Measurements from ENCODE around the gene COBL.
"Not testable (repeated sequence)": the region's sequence is repeated elsewhere in the genome, so short reads cannot be mapped to it uniquely, and the experiment has no call there.

The COBL gene

DNA sequence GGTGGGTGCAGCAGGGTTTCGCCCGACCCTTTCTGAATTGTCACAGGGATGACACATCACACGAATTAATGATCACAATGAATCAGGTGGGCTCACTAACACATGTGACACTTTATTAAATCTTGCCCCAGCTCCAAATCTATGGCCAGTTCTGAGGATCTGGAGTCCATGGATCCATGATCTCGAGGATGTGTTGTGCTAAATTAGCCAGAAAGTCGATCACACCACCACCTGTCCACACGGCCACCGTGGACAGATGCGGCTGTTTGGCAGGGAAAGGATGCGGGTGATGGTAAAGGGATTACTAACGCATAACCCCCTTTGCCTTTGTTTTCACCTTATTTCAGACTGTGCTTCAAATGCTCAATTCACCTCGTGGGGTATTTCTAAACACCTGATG, 96.4 kb downstream of the COBL start:
- TF ChIP-seq, protein P1, sequence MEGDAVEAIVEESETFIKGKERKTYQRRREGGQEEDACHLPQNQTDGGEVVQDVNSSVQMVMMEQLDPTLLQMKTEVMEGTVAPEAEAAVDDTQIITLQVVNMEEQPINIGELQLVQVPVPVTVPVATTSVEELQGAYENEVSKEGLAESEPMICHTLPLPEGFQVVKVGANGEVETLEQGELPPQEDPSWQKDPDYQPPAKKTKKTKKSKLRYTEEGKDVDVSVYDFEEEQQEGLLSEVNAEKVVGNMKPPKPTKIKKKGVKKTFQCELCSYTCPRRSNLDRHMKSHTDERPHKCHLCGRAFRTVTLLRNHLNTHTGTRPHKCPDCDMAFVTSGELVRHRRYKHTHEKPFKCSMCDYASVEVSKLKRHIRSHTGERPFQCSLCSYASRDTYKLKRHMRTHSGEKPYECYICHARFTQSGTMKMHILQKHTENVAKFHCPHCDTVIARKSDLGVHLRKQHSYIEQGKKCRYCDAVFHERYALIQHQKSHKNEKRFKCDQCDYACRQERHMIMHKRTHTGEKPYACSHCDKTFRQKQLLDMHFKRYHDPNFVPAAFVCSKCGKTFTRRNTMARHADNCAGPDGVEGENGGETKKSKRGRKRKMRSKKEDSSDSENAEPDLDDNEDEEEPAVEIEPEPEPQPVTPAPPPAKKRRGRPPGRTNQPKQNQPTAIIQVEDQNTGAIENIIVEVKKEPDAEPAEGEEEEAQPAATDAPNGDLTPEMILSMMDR (conservative IDR thresholded peaks at IDR 0.05): no peak
- H3K27ac ChIP-seq: no peak overlapping the region

DNA sequence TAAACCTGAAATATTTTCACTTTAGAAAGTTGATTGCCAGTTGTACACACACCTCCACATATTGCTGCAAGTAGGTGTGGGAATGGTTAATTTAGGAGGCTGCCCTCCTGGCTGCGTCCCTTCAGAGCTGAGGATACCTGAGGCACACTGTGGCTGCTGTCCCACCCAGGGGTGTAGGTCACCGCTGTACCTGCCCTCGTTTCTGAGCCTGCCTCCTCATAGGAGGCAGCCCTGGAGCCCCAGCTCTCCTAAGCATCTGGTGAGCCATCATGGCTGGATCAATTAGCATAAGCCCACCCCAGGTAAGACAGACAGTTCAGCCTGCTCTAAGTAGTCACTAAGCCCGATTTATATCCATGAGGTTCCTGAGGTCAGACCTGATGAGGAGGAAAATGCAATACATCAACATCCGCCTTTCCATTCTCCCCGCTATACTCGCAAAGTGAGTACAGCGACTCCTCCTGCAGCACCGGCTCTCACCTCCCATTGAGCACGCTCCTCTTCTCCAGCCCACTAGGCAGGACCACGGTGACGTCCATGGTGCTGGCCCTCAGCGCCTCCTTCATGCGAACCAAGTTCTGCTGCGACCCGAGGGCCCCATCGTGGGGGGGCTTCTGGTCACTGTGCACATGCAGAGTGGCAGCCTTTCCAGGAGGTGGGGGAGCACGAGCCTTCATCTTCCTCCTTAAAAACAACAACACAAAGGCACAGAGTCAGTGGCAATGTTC, 97.2 kb downstream of the COBL start:
- H3K27ac ChIP-seq: no peak overlapping the region
- TF ChIP-seq, protein P1 (conservative IDR thresholded peaks at IDR 0.05): no peak

DNA sequence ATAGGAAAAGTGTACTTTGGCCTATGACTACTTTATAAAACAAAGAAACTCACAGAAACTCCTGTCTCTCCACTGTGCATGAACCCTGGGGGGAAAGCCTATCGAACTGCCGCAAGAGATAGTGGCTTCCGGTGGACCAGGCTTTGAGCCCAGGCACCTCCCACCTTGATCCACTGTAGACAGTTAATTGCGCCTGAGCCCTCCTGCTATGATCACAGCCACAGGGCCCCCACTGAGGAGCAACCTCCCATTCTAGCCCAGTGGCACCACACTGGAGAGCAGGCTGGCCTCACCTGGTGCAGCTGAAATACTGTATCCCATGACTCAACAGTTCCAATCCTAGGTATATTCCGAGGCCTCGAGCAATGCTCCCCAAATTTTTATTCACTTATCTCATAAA, 98.8 kb downstream of the COBL start:
- TF ChIP-seq, protein P1 (conservative IDR thresholded peaks at IDR 0.05): no peak
- no peak overlapping the region for H3K27ac ChIP-seq

DNA sequence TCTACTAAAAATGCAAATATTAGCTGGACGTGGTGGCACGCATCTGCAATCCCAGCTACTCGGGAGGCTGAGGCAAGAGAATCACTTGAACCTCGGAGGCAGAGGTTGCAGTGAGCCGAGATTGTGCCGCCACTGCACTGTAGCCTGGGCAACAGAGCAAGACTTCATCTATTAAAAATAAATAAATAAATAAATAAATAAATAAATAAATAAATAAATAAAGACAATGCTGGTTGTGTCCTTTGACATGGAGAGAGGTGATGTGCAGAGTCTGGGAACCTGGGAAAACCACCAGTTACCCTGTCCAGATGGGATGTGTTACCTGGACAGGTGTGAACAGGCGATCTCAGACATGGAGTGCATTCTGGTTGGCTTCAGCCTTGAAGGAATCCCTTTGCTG, 102.5 kb downstream of the COBL start:
- TF ChIP-seq, protein P1 (conservative IDR thresholded peaks at IDR 0.05): no peak

DNA sequence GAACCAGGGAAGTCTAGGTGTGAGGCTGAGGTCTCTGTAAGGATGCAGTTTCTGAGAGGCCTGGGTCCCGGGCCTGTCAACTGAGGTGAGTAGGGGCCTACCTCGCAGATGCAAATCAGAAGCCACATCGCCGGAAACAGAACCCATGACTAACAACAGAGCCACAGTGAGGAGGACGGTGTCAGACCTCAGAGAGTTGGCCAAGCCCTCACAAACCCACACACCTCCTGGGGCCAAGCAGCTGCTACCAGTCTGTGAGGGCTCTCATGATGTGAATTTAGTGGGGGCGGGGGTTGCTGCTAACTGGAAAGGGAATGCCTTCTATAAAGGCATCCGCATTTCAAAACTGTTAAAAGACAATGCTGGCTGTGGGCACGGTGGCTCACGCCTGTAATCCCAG, 103.0 kb downstream of the COBL start:
- TF ChIP-seq, protein P1 (conservative IDR thresholded peaks at IDR 0.05): no peak
- H3K27ac ChIP-seq: no peak overlapping the region

More for the DNA sequence above, 102.5 kb downstream of the COBL start:
- H3K27ac ChIP-seq: no peak overlapping the region

DNA sequence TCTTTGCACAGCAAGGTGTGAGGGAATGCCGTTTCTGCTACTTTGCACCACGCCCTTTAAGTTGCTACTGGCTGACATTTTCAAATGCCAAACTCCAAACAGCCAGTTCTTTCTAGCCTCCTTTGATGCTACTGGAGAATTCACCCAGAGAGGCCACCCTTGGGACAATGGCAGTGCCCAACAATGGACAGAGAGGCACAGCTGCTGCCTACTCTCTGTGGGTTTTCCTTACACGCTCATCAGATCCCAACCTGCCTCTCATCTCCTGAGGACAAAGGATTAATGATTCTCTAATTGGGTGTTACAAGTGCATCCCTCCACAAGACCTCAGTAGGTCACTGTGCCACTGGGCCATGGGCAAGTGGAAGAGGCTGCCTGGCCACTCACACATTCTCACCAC, 105.8 kb downstream of the COBL start:
- no peak overlapping the region for H3K27ac ChIP-seq

DNA sequence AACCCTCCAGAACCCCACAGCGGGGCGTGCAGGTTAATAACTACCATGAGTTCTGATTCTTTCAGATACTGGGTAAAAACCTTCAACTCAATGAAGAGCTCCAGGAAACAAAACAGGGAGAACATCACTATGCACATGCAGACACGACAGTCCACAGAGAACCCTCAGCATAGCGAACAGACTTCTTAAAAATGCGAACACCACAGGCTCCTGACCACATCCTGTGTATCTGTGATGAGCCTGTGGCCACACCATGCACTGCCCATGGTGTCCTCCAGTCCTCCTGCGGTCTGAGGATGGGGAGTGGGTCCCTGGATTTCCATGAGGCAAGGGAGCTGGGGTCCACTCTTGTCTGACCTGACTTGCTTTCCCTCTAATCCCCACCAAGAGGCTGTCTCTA, 107.2 kb downstream of the COBL start:
- TF ChIP-seq, protein P1 (conservative IDR thresholded peaks at IDR 0.05): no peak
- H3K27ac ChIP-seq: no peak overlapping the region

More for the DNA sequence above, 105.8 kb downstream of the COBL start:
- TF ChIP-seq, protein P1 (conservative IDR thresholded peaks at IDR 0.05): no peak

DNA sequence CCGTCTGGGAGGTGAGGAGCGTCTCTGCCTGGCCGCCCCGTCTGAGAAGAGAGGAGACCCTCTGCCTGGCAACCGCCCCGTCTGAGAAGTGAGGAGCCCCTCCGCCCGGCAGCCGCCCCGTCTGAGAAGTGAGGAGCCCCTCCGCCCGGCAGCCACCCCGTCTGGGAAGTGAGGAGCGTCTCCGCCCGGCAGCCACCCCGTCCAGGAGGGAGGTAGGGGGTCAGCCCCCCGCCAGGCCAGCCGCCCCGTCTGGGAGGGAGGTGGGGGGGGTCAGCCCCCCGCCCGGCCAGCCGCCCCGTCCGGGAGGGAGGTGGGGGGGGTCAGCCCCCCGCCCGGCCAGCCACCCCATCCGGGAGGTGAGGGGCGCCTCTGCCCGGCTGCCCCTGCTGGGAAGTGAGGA, 108.5 kb downstream of the COBL start:
- H3K27ac ChIP-seq: not testable (repeated sequence)

Data from VCaP (cell line).